Vagina (tissue), 2 donors: ENCODE measurements around the gene METTL26.

Experiments used
- CTCF ChIP-seq, 3 experiments: fragments of 450-650 bp in 2 of 3; fragments of 200-600 bp in 1 of 3; sonication (generic) in 1 of 3; IDR thresholded peaks; one replicate each; pipeline ENCODE4 v1.5.1; 2017 to 2019; ENCODE audit warnings: antibody characterized with exemption in 3 of 3, mild to moderate bottlenecking in 2 of 3, moderate library complexity in 2 of 3
- POLR2A ChIP-seq, 2 donors: fragments of 450-650 bp; IDR thresholded peaks; one replicate each; pipeline ENCODE4 v1.6.1; 2017; ENCODE audit warnings: antibody characterized with exemption in 2 of 2, mild to moderate bottlenecking in 2 of 2, moderate library complexity in 2 of 2
- POLR2AphosphoS5 ChIP-seq, 2 donors: sonication (generic); formaldehyde crosslinking; IDR thresholded peaks; one replicate each; pipeline ENCODE4 v1.9.0; 2017; ENCODE audit warnings: antibody characterized with exemption in 2 of 2, mild to moderate bottlenecking in 2 of 2, low read depth in 1 of 2; ENCODE audit not compliant: insufficient read depth in 1 of 2

- no peak for TF ChIP-seq CTCF (IDR thresholded peaks at IDR 0.05)
- TF ChIP-seq POLR2AphosphoS5 (IDR thresholded peaks at IDR 0.05; ENCODE audit: insufficient read depth in 1 of 2, low read depth in 1 of 2) = no peak
- no peak for TF ChIP-seq POLR2A (IDR thresholded peaks at IDR 0.05)
Observed at GRCh38 chr16:645852-646678, 10.0 kb upstream of the METTL26 start.
